ENCODE measurements around the gene KCTD8.

DNA sequence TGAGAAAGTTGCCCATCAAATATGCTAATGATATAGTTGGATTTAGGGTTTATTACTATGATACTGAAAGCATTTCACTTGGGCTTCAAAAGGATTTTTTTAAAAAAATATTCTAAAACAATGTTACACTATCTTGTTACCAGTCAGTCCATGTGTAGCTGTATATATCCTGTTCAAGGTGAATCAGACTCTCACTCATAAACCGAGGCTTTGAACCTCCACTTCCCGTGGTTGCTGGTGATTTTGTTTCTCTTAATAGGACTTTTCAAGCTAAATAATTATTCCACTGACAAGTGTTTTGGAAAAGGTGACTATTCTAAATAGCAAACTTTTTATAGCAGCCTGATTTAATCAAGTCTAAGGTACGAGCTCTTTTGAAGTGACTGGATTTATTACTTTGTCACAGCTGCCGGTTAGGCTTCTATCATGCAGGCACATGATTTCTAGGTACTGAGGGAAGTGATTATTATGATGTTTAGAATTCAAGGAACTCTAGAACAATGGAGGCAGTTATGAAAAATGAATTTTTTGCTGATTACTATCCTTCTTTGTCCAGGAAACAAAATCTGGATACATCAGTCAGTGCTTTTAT, 287.7 kb downstream of the KCTD8 start:
- TF ChIP-seq CTCF (IDR thresholded peaks at IDR 0.05) (no peak), POLR2A (IDR thresholded peaks at IDR 0.05) (no peak), EP300 (IDR thresholded peaks at IDR 0.05) (no peak)

Data from tibial nerve (tissue), 4 donors.